RWPE2 (cell line): Measurements from ENCODE around the gene CEP97.

Experiments used
- ATAC-seq: fragments of 200-7000 bp; cut with Tn5 transposase; 3 replicates; pipeline ENCODE4 v1.9.1; 2021; ENCODE audit warnings: low read depth
- DNase-seq: peaks from one replicate; pipeline ENCODE4 v3.0.0-alpha.2; 2020; ENCODE audit warnings: low spot score
- H3K27ac ChIP-seq: fragments of 450-650 bp; 2 replicates; pipeline ENCODE4 v1.5.1; 2017; ENCODE audit warnings: mild to moderate bottlenecking; ENCODE audit not compliant: poor library complexity, severe bottlenecking
- H3K27me3 ChIP-seq: fragments of 250-450 bp; sonication (Bioruptor Pico); 2 replicates; pipeline ENCODE4 v1.5.1; 2021; ENCODE audit warnings: mild to moderate bottlenecking, moderate library complexity; ENCODE audit not compliant: insufficient read depth, poor library complexity, severe bottlenecking
- H3K36me3 ChIP-seq: fragments of 250-450 bp; sonication (Bioruptor Pico); 2 replicates; pipeline ENCODE4 v1.5.1; 2020; ENCODE audit warnings: low read depth, mild to moderate bottlenecking, moderate library complexity
- H3K4me1 ChIP-seq: fragments of 250-450 bp; sonication (Bioruptor Pico); 2 replicates; pipeline ENCODE4 v1.5.1; 2021; ENCODE audit warnings: mild to moderate bottlenecking, moderate library complexity; ENCODE audit not compliant: insufficient read depth, poor library complexity, severe bottlenecking
- H3K4me3 ChIP-seq: fragments of 250-450 bp; sonication (Bioruptor Pico); 2 replicates; pipeline ENCODE4 v1.5.1; 2021; ENCODE audit warnings: mild to moderate bottlenecking, moderate library complexity; ENCODE audit not compliant: severe bottlenecking
- H3K9me3 ChIP-seq: fragments of 250-450 bp; sonication (Bioruptor Pico); 2 replicates; pipeline ENCODE4 v1.5.1; 2021; ENCODE audit warnings: mild to moderate bottlenecking, moderate library complexity; ENCODE audit not compliant: severe bottlenecking
- CTCF ChIP-seq: fragments of 450-650 bp; IDR thresholded peaks from one replicate; pipeline ENCODE4 v1.5.1; 2017; ENCODE audit warnings: mild to moderate bottlenecking, moderate library complexity; ENCODE audit not compliant: poor library complexity, severe bottlenecking

The CEP97 gene

GRCh38 chr3:101724329-101725193 lies at the start of gene CEP97:
Gene CEP97 (plus strand): TSS chr3:101724614. CDS start chr3:101724677, 63 bp downstream.
- peak; percentile 93 for DNase-seq
- ATAC-seq, result peak; percentile 95
- H3K36me3 ChIP-seq, result peaks cover 33% of the 10 kb centered on the region
- TF ChIP-seq CTCF, result no peak
- H3K27ac ChIP-seq, result peak within 1 kb of the TSS; percentile 58
- peaks cover 38% of the 10 kb centered on the region for H3K4me1 ChIP-seq
- no peaks in the 10 kb centered on the region for H3K27me3 ChIP-seq
- peak within 1 kb of the TSS; percentile 76 for H3K4me3 ChIP-seq
- H3K9me3 ChIP-seq, result no peaks in the 10 kb centered on the region

- Histone ChIP-seq H3K27me3 (no peaks in the 10 kb centered on the region), H3K4me3 (peak overlapping the region; percentile 89), H3K27ac (peak overlapping the region; percentile 84), H3K36me3 (peaks cover 39% of the 10 kb centered on the region), H3K4me1 (peaks cover 14% of the 10 kb centered on the region), H3K9me3 (no peaks in the 10 kb centered on the region)
- DNase-seq (no peak), ATAC-seq (no peak)
- no peak for TF ChIP-seq CTCF
Measured at GRCh38 chr3:101675709-101676215, 48.7 kb upstream of the CEP97 start.

GRCh38 chr3:101676216-101676764 lies 48.1 kb upstream of the CEP97 start:
- no peak for TF ChIP-seq CTCF

GRCh38 chr3:101676765-101677435 lies 47.5 kb upstream of the CEP97 start, which contains the start of gene ZBTB11:
Gene ZBTB11 (minus strand): TSS chr3:101677132. CDS start chr3:101676914, 218 bp downstream.
- Histone ChIP-seq H3K36me3 (peaks cover 39% of the 10 kb centered on the region), H3K27me3 (no peaks in the 10 kb centered on the region), H3K27ac (peak within 1 kb of the TSS; percentile 84), H3K9me3 (no peaks in the 10 kb centered on the region), H3K4me3 (peak within 1 kb of the TSS; percentile 89), H3K4me1 (peaks cover 14% of the 10 kb centered on the region)
- DNase-seq (peak; percentile 98), ATAC-seq (peak; percentile 69)
- TF ChIP-seq CTCF, result peak; percentile 76

More at GRCh38 chr3:101676216-101676764, 48.1 kb upstream of the CEP97 start:
- Histone ChIP-seq H3K27ac (peak overlapping the region; percentile 84), H3K4me3 (peak overlapping the region; percentile 89), H3K27me3 (no peaks in the 10 kb centered on the region), H3K4me1 (peaks cover 14% of the 10 kb centered on the region), H3K36me3 (peaks cover 39% of the 10 kb centered on the region), H3K9me3 (no peaks in the 10 kb centered on the region)
- DNase-seq, result peak; percentile 96
- peak; percentile 86 for ATAC-seq
